Hematopoietic multipotent progenitor cell treated with erythropoietin and hydrocortisone succinate and interleukin-3 and kit ligand, for 15 days (in vitro differentiated cells): ENCODE results near the gene HS3ST6.
"Not testable (repeated sequence)": the region's sequence is repeated elsewhere in the genome, so short reads cannot be mapped to it uniquely, and the experiment has no call there.

Experiments
- DNase-seq: peaks from one replicate; pipeline ENCODE4 v3.0.0-alpha.2; 2015; ENCODE audit warnings: low spot score

The HS3ST6 gene

DNA sequence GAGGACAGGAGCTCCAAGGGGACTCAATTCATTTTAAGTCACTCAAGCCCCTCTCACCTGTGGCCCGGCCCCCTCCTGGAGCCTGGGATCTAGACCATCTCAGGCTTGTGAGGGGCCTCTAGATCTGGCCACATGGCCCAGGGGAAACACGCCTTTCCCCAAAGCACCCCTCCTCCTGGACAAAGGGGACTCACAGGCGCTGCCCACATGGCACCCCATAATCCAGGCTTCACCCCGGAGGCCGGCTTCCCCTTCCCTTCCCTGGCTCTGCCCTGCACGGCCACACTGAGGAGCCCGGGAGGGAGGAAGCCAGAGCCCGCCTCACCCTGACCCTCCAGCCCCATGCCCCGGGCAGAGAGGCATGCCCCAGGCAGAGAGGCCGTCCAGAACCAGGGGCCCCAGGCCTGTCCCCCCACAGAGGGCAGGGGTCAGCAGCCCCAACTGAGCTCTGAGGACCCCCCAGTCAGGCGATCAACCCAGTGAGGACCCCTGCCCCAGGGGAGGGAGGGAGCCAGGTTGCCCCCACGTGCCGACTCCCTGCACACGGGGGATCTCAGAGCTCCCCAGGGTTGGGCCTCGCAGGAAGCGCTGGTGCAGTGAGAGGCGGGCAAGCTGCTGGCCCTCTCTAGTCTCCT lies 10.9 kb downstream of the HS3ST6 start:
- DNase-seq = no peak

GRCh38 chr16:1906846-1907165 lies 11.4 kb downstream of the HS3ST6 start:
- DNase-seq = no peak

DNA sequence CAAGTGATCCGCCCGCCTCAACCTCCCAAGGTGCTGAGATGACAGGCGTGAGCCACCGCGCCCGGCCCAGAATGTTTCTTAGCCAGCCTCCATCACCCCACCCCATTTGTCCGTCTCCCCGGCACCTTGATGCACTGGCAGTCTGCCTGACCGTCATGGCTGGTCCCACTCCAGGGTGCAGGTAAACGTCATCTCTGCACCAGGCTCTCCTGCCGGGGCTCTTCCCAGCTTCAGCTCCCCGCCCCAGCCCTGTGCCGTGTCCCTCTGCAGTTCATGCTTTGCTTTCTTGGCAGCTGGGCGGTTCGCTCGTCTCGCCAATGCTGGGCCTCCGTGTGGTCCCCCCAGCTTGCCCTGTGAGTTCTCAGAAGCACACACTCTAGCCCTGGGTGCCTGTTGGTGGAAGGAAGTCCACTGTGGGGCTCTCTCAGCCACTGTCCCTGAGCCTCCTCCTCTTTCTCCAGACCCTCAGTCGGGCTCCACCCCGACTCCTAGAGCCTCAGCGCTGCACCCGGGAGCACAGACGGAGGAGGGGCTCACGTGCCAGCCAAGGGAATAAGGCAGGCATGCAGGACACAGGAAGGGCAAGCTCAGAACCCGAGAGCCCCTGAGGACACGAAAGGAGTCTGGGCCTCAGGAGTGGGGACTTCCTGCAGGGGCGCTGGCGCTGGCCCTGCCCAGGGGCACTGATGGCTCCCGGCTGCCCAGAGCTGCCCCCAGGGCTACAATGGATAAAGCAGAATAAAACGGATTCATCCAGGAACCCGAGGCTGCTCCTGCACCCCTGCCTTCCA lies 12.0 kb downstream of the HS3ST6 start:
- DNase-seq = no peak

GRCh38 chr16:1903845-1904840 lies 14.1 kb downstream of the HS3ST6 start:
- no peak for DNase-seq

DNA sequence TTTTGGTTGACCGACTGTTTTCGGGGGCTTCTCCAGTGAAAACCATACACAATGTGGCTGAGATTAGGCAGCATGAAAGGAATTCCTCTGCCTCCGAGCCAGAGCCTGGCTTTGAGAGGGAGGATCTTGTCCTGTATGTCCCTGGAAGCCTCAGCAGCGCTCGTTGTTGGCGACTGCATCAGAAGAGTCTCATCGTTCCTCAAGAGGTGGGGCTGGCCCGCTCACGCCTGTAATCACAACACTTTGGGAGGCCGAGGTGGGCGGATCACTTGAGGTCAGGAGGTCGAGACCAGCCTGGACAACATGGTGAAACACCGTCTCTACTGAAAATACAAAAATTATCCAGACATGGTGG lies 15.0 kb downstream of the HS3ST6 start:
- DNase-seq = no peak

- no peak for DNase-seq
These were observed 15.5 kb downstream of the HS3ST6 start for GRCh38 chr16:1902547-1903219.

- no peak for DNase-seq
These were observed 17.8 kb downstream of the HS3ST6 start for GRCh38 chr16:1900452-1900774.

- DNase-seq = no peak
These were observed 18.4 kb downstream of the HS3ST6 start for GRCh38 chr16:1899641-1900451.

DNA sequence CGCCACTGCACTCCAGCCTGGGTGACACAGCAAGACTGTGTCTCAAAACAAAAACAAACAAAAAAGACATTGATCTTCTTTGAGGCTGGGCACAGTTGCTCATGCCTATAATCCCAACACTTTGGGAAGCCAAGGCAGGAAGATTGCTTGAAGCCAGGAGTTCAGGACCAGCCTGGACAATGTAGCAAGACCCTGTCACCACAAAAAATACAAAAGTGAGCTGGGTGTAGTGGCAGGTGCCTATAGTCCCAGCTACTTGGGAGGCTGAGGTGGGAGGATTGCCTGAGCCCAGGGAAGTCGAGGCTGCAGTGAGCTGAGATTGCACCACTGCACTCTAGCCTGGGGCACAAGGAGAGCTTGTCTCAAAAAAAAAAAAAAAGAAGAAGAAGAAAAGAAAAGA lies 20.5 kb downstream of the HS3ST6 start:
- DNase-seq = not testable (repeated sequence)

- no peak for DNase-seq
These were observed 22.1 kb downstream of the HS3ST6 start for GRCh38 chr16:1895949-1896675.

GRCh38 chr16:1895068-1895467 lies 23.1 kb downstream of the HS3ST6 start:
- DNase-seq = no peak

DNA sequence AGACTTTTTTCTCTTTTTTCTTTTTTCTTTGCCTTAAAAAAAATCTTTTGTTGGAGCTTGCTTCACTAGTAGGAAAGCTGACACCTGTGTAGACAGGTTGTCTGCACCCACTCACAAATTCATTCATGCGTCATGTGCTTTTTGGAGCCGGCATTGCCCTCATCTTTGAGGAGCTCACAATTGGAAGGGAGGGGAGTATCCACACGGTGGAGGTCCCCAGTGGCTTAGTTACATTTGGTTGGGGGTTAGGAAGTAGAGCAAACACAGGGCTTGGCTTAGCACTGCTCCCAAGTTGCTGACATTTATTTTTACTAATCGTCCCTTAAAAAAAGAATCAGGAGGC lies 27.5 kb downstream of the HS3ST6 start:
- DNase-seq = no peak

GRCh38 chr16:1890024-1890707 lies 28.0 kb downstream of the HS3ST6 start:
- DNase-seq = no peak

GRCh38 chr16:1887711-1888354 lies 30.4 kb downstream of the HS3ST6 start:
- no peak for DNase-seq

DNA sequence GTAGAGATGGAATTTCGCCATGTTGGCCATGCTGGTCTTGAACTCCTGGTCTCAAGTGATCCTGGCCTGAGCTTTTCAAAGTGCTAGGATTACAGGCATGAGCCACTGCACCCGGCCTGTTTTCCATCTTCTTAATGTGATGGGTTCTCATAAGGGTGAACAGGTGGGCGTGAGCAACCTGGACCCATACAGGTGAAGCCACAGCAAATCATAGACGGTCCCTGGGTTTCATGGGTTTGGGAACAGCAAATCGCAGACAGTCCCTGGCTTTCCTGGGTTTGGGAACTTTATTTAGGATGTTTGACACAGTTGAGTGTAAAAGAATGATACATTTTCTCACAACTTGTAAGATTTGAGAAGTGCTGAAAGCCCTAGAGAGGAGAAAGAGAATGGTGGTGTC lies 33.3 kb downstream of the HS3ST6 start:
- no peak for DNase-seq

DNA sequence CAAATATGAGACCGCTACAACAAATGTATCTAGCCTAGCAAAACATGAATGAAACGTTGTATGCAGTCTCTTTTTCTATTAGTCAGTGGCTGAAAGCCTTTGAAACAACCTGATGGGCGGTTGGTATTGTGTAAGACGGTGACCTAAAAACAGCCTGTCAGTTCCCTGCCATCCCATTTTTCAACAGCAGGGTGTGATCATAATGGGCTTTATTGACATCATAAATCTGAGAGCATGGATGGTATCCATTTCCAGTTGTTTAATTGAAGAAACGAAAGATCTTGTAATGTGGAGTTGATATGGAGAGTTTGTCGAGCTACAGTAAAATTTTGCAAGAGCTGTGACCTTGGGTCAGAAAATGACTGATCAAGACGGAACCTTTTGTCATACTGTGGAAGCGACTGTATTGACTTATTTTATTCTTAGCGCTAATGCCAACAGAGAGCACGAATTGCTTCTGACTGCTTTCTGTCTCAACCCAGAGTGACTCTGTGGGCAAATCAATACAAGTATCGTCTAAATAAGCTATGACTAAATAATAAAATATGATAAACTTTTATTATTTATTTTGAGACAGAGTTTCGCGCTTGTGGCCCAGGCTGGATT lies 34.0 kb downstream of the HS3ST6 start:
- DNase-seq = no peak

- not testable (repeated sequence) for DNase-seq
These were observed 37.0 kb downstream of the HS3ST6 start for GRCh38 chr16:1881172-1881571.

GRCh38 chr16:1879477-1879876 lies 38.7 kb downstream of the HS3ST6 start:
- no peak for DNase-seq

- DNase-seq = no peak
These were observed 40.0 kb downstream of the HS3ST6 start for GRCh38 chr16:1878256-1878655.
